ENCODE results near the gene ZFYVE27. TPM values are rescaled to one million over a fixed set of nuclear protein-coding genes. Genes with fewer than 3 reads are reported as not detected.
A peak's percentile ranks its signal among the peaks of the same experiment; 100 is the strongest.

ZFYVE27 gene
- total and polyA plus RNA-seq, 2 of the 4 experiments (the other 2 are of a cell fraction): 13.1 to 22.2 TPM

GRCh38 chr10:97724341-97724941 is 12.5 kb upstream of the ZFYVE27 start:
- Histone ChIP-seq H2BK15ac (ENCODE audit: low read depth, low read length) (no peak overlapping the region), H2BK20ac (ENCODE audit: low read depth, low read length) (no peak overlapping the region), H3K9me1 (ENCODE audit: insufficient read depth, low read length) (0 out of 2 replicates have a peak, but pooled peaks cover 3% of the 10 kb centered on the region), H4K8ac (ENCODE audit: low read depth in 2 of 2, low read length in 2 of 2) (no peak overlapping the region), H3K27ac (ENCODE audit: insufficient read depth, low read length) (no peak overlapping the region), H3K4me3 (ENCODE audit: insufficient read depth, low read depth, low read length) (no peak overlapping the region), H3K9ac (ENCODE audit: low read depth, low read length) (no peak overlapping the region), H3K14ac (replicated peaks; ENCODE audit: low read depth, low read length) (no peak overlapping the region), H4K20me1 (ENCODE audit: insufficient read depth, low read length) (peaks cover 3% of the 10 kb centered on the region; the same call in 1 of the 2 replicates), H2BK5ac (ENCODE audit: low read depth, low read length, poor library complexity, severe bottlenecking) (no peak overlapping the region), H2AK9ac (replicated peaks; ENCODE audit: low read depth, low read length, poor library complexity) (no peak overlapping the region), H3K79me1 (ENCODE audit: low read depth in 1 of 2, low read length in 2 of 2) (peaks cover 0 to 16% of the 10 kb centered on the region in 2 experiments; a peak in 3 of 4 replicates), H2AFZ (replicated peaks; ENCODE audit: low read length, poor library complexity) (no peak overlapping the region), H3K56ac (ENCODE audit: extremely low read depth, insufficient read depth, low read length) (no peak overlapping the region), H3K23ac (ENCODE audit: low read depth, low read length) (no peak overlapping the region), H2BK120ac (ENCODE audit: low read depth, low read length) (no peak overlapping the region), H3K27me3 (ENCODE audit: control insufficient read depth, insufficient read depth, low read length) (no peaks in the 10 kb centered on the region), H4K5ac (ENCODE audit: low read depth, low read length) (no peak overlapping the region), H3K4me2 (ENCODE audit: low read depth, low read length) (no peak overlapping the region), H3K4me1 (ENCODE audit: control insufficient read depth, insufficient read depth, low read length) (peaks cover 8% of the 10 kb centered on the region), H3K36me3 (ENCODE audit: control insufficient read depth, insufficient read depth, low read length) (peaks cover 2% of the 10 kb centered on the region; the same call in 1 of the 2 replicates), H2AK5ac (ENCODE audit: low read depth, low read length) (no peak overlapping the region), H3K4ac (ENCODE audit: low read depth, low read length) (no peak overlapping the region; the same call in 1 of the 2 replicates), H4K91ac (ENCODE audit: insufficient read depth, low read depth, low read length) (no peak overlapping the region), H3K18ac (ENCODE audit: low read depth, low read length) (no peak overlapping the region), H3K9me3 (ENCODE audit: control insufficient read depth, insufficient read depth, low read length) (no peaks in the 10 kb centered on the region)
- in situ Hi-C loops (cut with MboI; ENCODE audit: low sequenced_read_pairs) (no loop called here), dilution Hi-C loops (cut with HindIII; ENCODE audit: low sequenced_read_pairs, unreplicated experiment) (no loop called here), intact Hi-C loops (cut with micrococcal nuclease) (no loop called here)
- no CpG with 5 or more reads among the region's 5 CpGs for WGBS, 2 experiments (ENCODE audit: extremely low coverage in 2 of 2, insufficient read length in 1 of 2)
- ChIA-PET POLR2A (ENCODE audit: unreplicated experiment) (interaction anchor here (0.6 kb wide), 2 partner anchors 15 to 25 kb away, joined by 3 to 6 read pairs; no protein-coding TSS in a partner anchor), CTCF (interaction anchor here (0.7 to 2.1 kb wide), 3 partner anchors 15 to 152 kb away, joined by 3 to 9 read pairs (median 3); partner anchors contain the start of gene ANKRD2)
- ATAC-seq (ENCODE audit: low read depth): peak; percentile 59
- DNase-seq: peak; percentile 80
- no TSS peak for BruUV-seq (replicated peaks)
- no peak for TF ChIP-seq RCOR1 (IDR thresholded peaks at IDR 0.05; ENCODE audit: insufficient replicate concordance, low read length)
- 0 out of 2 replicates have a peak, but pooled peaks have one; percentile 30 for TF ChIP-seq USF2 (IDR thresholded peaks at IDR 0.05; ENCODE audit: low read depth, low read length)
- peak; percentile 21; the same call in 1 of the 2 replicates for TF ChIP-seq NFE2L2 (IDR thresholded peaks at IDR 0.05; ENCODE audit: low read depth, low read length)
- peak; percentile 13; the same call in 1 of the 2 replicates for TF ChIP-seq FOS (IDR thresholded peaks at IDR 0.05; ENCODE audit: low read depth, low read length)
- no peak for TF ChIP-seq MAFK (IDR thresholded peaks at IDR 0.05; ENCODE audit: low read depth, low read length)
- no peak for TF ChIP-seq MXI1 (IDR thresholded peaks at IDR 0.05; ENCODE audit: borderline replicate concordance, low read depth, low read length)
- TF ChIP-seq CHD1 (IDR thresholded peaks at IDR 0.05; ENCODE audit: low read depth, low read length): no peak
- TF ChIP-seq MAZ (IDR thresholded peaks at IDR 0.05; ENCODE audit: borderline replicate concordance, low read depth, low read length): no peak
- TF ChIP-seq RFX5 (IDR thresholded peaks at IDR 0.05; ENCODE audit: low read depth, low read length): no peak
- no peak for TF ChIP-seq CTCF (conservative IDR thresholded peaks at IDR 0.05; ENCODE audit: low read depth, low read length)
- no peak for TF ChIP-seq RAD21 (IDR thresholded peaks at IDR 0.05; ENCODE audit: low read length)
- no peak for TF ChIP-seq BHLHE40 (IDR thresholded peaks at IDR 0.05; ENCODE audit: low read depth, low read length)
- TF ChIP-seq CEBPB (IDR thresholded peaks at IDR 0.05; ENCODE audit: low read depth, low read length): peak; percentile 85
- TF ChIP-seq ELK1 (IDR thresholded peaks at IDR 0.05; ENCODE audit: borderline replicate concordance, low read depth, low read length): no peak
- no peak for TF ChIP-seq POLR2A (IDR thresholded peaks at IDR 0.05; ENCODE audit: low read depth, low read length)

Measured in IMR-90 (cell line).